A549 (cell line): ENCODE data around the gene RASA3. TPM values are rescaled to one million over a fixed set of nuclear protein-coding genes. Genes with fewer than 3 reads are reported as not detected.
"Not testable (repeated sequence)": the region's sequence is repeated elsewhere in the genome, so short reads cannot be mapped to it uniquely, and the experiment has no call there.

Experiments used
- ATAC-seq, 2 experiments: fragments of 200-7000 bp in 1 of 2; fragments of >200 bp in 1 of 2; cut with Nextera tagmentation in 1 of 2; cut with Tn5 transposase in 1 of 2; 3 replicates each; pipeline versions ENCODE4 v1.8.0 to v1.9.1; 2018 to 2020; ENCODE audit warnings: mild to moderate bottlenecking in 1 of 2, moderate library complexity in 1 of 2
- CTCF ChIA-PET: fragments of 300-600 bp; sonication (Branson Sonifier 250); formaldehyde crosslinking; extraction: SDS; loops from one replicate; lab custom pipeline; 2021; ENCODE audit warnings: antibody characterized with exemption, inconsistent platforms; lab: Yijun Ruan, JAX
- POLR2A ChIA-PET: fragments of 350-600 bp; formaldehyde crosslinking; extraction: SDS; loops from one replicate; lab custom pipeline; 2021; ENCODE audit warnings: antibody characterized with exemption, inconsistent platforms; lab: Yijun Ruan, JAX
- DNase-seq, 2 experiments: peaks; one replicate each; pipeline versions ENCODE4 v3.0.0 to v3.0.0-alpha.2; 2011 to 2016; ENCODE audit warnings: low read depth in 1 of 2, low spot score in 1 of 2
- FAIRE-seq: peaks from 2 replicates; lab custom pipeline; 2011; peaks lifted over from hg19 to GRCh38; lab: Jason Lieb, UNC
- H3K27ac ChIP-seq, 2 experiments: fragments of >200 bp; sonication (Bioruptor Twin); formaldehyde crosslinking; 3 replicates each; pipeline ENCODE4 v1.5.1; 2016 to 2017
- H3K4me1 ChIP-seq: fragments of >200 bp; sonication (Bioruptor Twin); formaldehyde crosslinking; 3 replicates; pipeline ENCODE4 v1.6.1; 2016
- H3K4me2 ChIP-seq: fragments of >200 bp; sonication (Bioruptor Twin); formaldehyde crosslinking; 3 replicates; pipeline ENCODE4 v1.6.1; 2016
- H3K4me3 ChIP-seq: fragments of >200 bp; sonication (Bioruptor Twin); formaldehyde crosslinking; 3 replicates; pipeline ENCODE4 v1.5.1; 2016
- H3K9me3 ChIP-seq: fragments of >200 bp; sonication (Bioruptor Twin); formaldehyde crosslinking; 3 replicates; pipeline ENCODE4 v1.6.1; 2016
- BCL3 ChIP-seq: fragments of >200 bp; sonication (Bioruptor Twin); formaldehyde crosslinking; IDR thresholded peaks from 3 replicates; pipeline ENCODE4 v1.6.1; 2016
- BHLHE40 ChIP-seq: IDR thresholded peaks from 2 replicates; pipeline ENCODE4 v1.6.1; 2012; ENCODE audit warnings: low read depth, low read length, inconsistent platforms
- CBX8 ChIP-seq: fragments of 200-600 bp; sonication (generic); IDR thresholded peaks from 2 replicates; pipeline ENCODE4 v1.6.1; 2016
- CHD2 ChIP-seq: fragments of 150-350 bp; IDR thresholded peaks from 2 replicates; pipeline ENCODE4 v1.6.1; 2014; ENCODE audit warnings: low read length; ENCODE audit not compliant: partially characterized antibody
- CHD4 ChIP-seq: fragments of 200-600 bp; sonication (generic); IDR thresholded peaks from 2 replicates; pipeline ENCODE4 v1.6.1; 2016; ENCODE audit warnings: antibody characterized with exemption, mild to moderate bottlenecking, borderline replicate concordance
- ELK1 ChIP-seq: fragments of 150-350 bp; IDR thresholded peaks from 2 replicates; pipeline ENCODE4 v1.6.1; 2014; ENCODE audit warnings: low read depth, mild to moderate bottlenecking, low read length
- EP300 ChIP-seq, 2 experiments: fragments of >200 bp; sonication (Bioruptor Twin); formaldehyde crosslinking; IDR thresholded peaks; 2 replicates in 1 of 2; 3 replicates in 1 of 2; pipeline ENCODE4 v1.6.1; 2016 to 2017
- GATA3 ChIP-seq: IDR thresholded peaks from 2 replicates; pipeline ENCODE4 v1.6.1; 2012; ENCODE audit warnings: borderline replicate concordance
- HEYL ChIP-seq: fragments of 250-450 bp; sonication (Bioruptor Pico); IDR thresholded peaks from 2 replicates; pipeline ENCODE4 v1.8.0; 2021; ENCODE audit warnings: mild to moderate bottlenecking, moderate library complexity
- HOXA7 ChIP-seq: fragments of 250-450 bp; sonication (Bioruptor Pico); IDR thresholded peaks from 2 replicates; pipeline ENCODE4 v1.5.0; 2020; ENCODE audit warnings: mild to moderate bottlenecking, moderate library complexity
- MAX ChIP-seq: IDR thresholded peaks from 2 replicates; pipeline ENCODE4 v1.6.1; 2012
- NR3C1 ChIP-seq: fragments of >200 bp; sonication (Bioruptor Twin); formaldehyde crosslinking; IDR thresholded peaks from 3 replicates; pipeline ENCODE4 v1.6.1; 2017
- PHF8 ChIP-seq: fragments of 200-600 bp; sonication (generic); IDR thresholded peaks from 2 replicates; pipeline ENCODE4 v1.6.1; 2016; ENCODE audit warnings: low read depth, mild to moderate bottlenecking, antibody characterized with exemption, moderate library complexity, borderline replicate concordance
- RARB ChIP-seq: fragments of 250-450 bp; sonication (Bioruptor Pico); IDR thresholded peaks from 2 replicates; pipeline ENCODE4 v1.8.0; 2021; ENCODE audit warnings: mild to moderate bottlenecking, moderate library complexity
- SMC3 ChIP-seq: fragments of >200 bp; sonication (Bioruptor Twin); formaldehyde crosslinking; IDR thresholded peaks from 3 replicates; pipeline ENCODE4 v1.6.1; 2018; ENCODE audit warnings: inconsistent platforms
- SREBF2 ChIP-seq: fragments of 450-650 bp; IDR thresholded peaks from 2 replicates; pipeline ENCODE4 v1.6.1; 2014; ENCODE audit warnings: mild to moderate bottlenecking, moderate library complexity
- ZC3H11A ChIP-seq: fragments of 450-650 bp; IDR thresholded peaks from 2 replicates; pipeline ENCODE4 v1.6.1; 2014; ENCODE audit warnings: antibody characterized with exemption, mild to moderate bottlenecking
- ZSCAN20 ChIP-seq: fragments of 250-450 bp; sonication (Bioruptor Pico); IDR thresholded peaks from 2 replicates; pipeline ENCODE4 v1.8.0; 2022; ENCODE audit warnings: mild to moderate bottlenecking, moderate library complexity
- WGBS: methylation state at CpG from one replicate; pipeline ENCODE4 v1.1.6; 2017; ENCODE audit errors: missing lambda C conversion rate; 5-methylcytosine and 5-hydroxymethylcytosine counted together
- polyA plus RNA-seq, 4 experiments: library from polyadenylated mRNA; depleted of rRNA in 3 of 4; stranded (reverse); fragments of >200 nt; fragmentation: RNase III in 1 of 4; extraction: RNeasy Plus Mini Kit Qiagen cat#74134 plus additional on column Dnase treatment in 1 of 4; gene quantifications; 2 replicates in 3 of 4; 3 replicates in 1 of 4; pipeline ENCODE4 v1.2.3, GENCODE V29; 2011 to 2017

RASA3 gene
- polyA plus RNA-seq, 2 of the 4 experiments (the other 2 are of a cell fraction): 4.3 to 7.6 TPM

DNA sequence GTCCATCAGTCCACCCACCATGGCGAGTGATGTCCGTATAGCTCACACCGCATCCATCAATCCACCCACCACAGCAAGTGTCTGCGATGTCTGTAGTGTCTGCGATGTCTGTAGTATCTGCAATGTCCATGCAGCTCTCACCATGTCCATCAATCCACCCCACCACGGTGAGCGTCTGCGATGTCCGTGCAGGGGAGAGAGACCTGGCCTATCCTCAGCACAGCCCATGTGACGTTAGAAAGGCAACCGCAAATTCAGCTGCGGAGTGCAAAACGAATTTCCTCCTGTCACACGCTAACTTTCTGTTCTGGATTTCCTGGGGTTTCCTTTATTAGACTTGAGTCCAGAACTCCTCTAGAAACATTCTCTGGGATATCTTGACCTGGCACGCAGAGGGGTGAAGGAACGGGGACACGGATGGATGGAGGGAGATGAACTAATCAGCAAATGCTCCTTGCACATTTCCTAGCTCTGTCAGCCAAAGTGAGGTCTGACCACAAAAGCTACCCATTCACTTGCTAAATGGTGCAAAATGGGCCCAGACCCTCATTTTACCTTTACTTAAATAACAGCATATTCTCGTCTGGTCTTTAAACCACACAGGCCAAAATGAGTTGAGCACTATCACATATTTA, 18.3 kb downstream of the RASA3 start:
- no peak overlapping the region for H3K4me2 ChIP-seq
- no peak for FAIRE-seq
- no peak for DNase-seq
- ChIA-PET CTCF (interaction anchor here (1.4 kb wide), 2 partner anchors 10 to 13 kb away, joined by 3 read pairs; no protein-coding TSS in a partner anchor), POLR2A (no interaction called here)
- peak overlapping the region in 1 of 2 experiments; percentile 84; a peak in 3 of 6 replicates for H3K27ac ChIP-seq
- no peaks in the 10 kb centered on the region for H3K9me3 ChIP-seq
- TF ChIP-seq NR3C1 (no peak), BCL3 (no peak)
- no peak for ATAC-seq
- no peak overlapping the region for H3K4me3 ChIP-seq
- H3K4me1 ChIP-seq: peaks cover 29% of the 10 kb centered on the region
- WGBS: 96% methylated on average over 15 of the region's 18 CpGs

DNA sequence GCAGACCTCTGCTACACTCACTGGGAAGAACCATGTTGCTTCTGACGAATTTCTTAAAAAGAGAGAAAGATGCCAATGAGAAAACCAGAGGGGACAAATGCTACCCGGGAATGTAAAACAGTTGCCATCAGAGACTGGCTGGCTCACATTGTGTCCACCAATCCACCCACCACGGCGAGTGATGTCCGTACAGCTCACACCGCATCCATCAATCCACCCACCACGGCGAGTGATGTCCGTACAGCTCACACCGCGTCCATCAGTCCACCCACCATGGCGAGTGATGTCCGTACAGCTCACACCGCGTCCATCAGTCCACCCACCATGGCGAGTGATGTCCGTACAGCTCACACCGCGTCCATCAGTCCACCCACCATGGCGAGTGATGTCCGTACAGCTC, 19.0 kb downstream of the RASA3 start:
- peaks cover 25% of the 10 kb centered on the region for H3K4me1 ChIP-seq
- 93% methylated on average over 12 of the region's 21 CpGs for WGBS
- H3K9me3 ChIP-seq, H3K4me3 ChIP-seq, DNase-seq, H3K4me2 ChIP-seq, ATAC-seq, H3K27ac ChIP-seq, POLR2A ChIA-PET, FAIRE-seq: not testable (repeated sequence)
- CTCF ChIA-PET: interaction anchor here (0.9 to 1.4 kb wide), 2 partner anchors 14 to 48 kb away, joined by 3 read pairs; no protein-coding TSS in a partner anchor

- TF ChIP-seq ELK1 (no peak), MAX (no peak), HEYL (CRISPR knock-in tag) (no peak), EP300 (IDR thresholded peaks at IDR 0.05) (no peak), CHD2 (no peak), ZC3H11A (no peak), HOXA7 (no peak), ZSCAN20 (CRISPR knock-in tag) (no peak)
- TF ChIP-seq, all 56 proteins: peak for 0
- Histone ChIP-seq H3K4me1 (peaks cover 20% of the 10 kb centered on the region), H3K4me3 (no peak overlapping the region), H3K27ac (0 out of 6 replicates have a peak overlapping the region, but pooled peaks of 1 of the 2 experiments have one; percentile 25), H3K9me3 (no peaks in the 10 kb centered on the region), H3K4me2 (no peak overlapping the region)
- peak in 1 of 2 experiments; percentile 38; a peak in 1 of 6 replicates for ATAC-seq
- WGBS: 79% methylated on average over 9 of the region's 12 CpGs
- ChIA-PET POLR2A (no interaction called here), CTCF (interaction anchor here (0.9 to 1.4 kb wide), 2 partner anchors 14 to 47 kb away, joined by 3 read pairs; no protein-coding TSS in a partner anchor)
- DNase-seq: no peak
- no peak for FAIRE-seq
These were observed 19.5 kb downstream of the RASA3 start for GRCh38 chr13:114112826-114113322.

GRCh38 chr13:114112231-114112825, 20.1 kb downstream of the RASA3 start:
- WGBS: 93% methylated on average over 21 of the region's 25 CpGs
- no peak overlapping the region for H3K4me2 ChIP-seq
- H3K27ac ChIP-seq: peak overlapping the region in 1 of 2 experiments; percentile 35; a peak in 1 of 6 replicates
- ChIA-PET CTCF (interaction anchor here (0.9 to 1.4 kb wide), 2 partner anchors 15 to 46 kb away, joined by 3 read pairs; no protein-coding TSS in a partner anchor), POLR2A (no interaction called here)
- DNase-seq: no peak
- TF ChIP-seq SREBF2 (no peak), CHD2 (no peak), RARB (CRISPR knock-in tag) (no peak), CHD4 (no peak), GATA3 (no peak), SMC3 (no peak), PHF8 (no peak), CBX8 (no peak), BHLHE40 (no peak), NR3C1 (no peak)
- TF ChIP-seq, all 56 proteins: peak for 0
- H3K4me3 ChIP-seq: no peak overlapping the region
- peaks cover 18% of the 10 kb centered on the region for H3K4me1 ChIP-seq
- ATAC-seq (no peak), FAIRE-seq (no peak)
- no peaks in the 10 kb centered on the region for H3K9me3 ChIP-seq
